ENCODE results near the gene NACC2.

DNA sequence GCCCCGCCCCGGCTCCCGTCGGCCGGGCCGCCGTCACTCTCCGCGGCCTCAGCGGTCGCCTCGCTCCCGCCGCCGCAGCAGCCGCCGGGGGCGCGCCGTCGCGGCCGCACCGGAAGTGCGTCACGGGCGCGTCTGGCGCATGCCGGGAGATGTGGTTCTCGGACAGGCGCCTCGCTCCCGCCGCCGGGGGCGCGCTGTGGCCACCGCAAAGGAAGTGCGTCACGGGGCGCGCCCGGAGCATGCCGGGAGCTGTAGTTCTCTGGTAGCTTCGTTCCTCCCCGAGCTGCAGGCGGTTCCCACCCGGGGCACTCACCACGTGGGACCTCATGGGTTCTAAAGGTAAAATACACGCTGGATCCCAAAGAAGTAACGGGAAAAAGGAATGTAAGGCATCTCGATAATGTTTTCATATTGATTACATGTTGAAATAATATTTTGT, 133.8 kb downstream of the NACC2 start, which contains the start of gene UBAC1:
- TF ChIP-seq ZFP30 (CRISPR knock-in tag; IDR thresholded peaks at IDR 0.05): no peak
- no peak for TF ChIP-seq ZFP3 (CRISPR knock-in tag; IDR thresholded peaks at IDR 0.05)
- TF ChIP-seq TOX (CRISPR knock-in tag; IDR thresholded peaks at IDR 0.05; ENCODE audit: borderline replicate concordance): no peak
- no peak for TF ChIP-seq POU6F1 (CRISPR knock-in tag; IDR thresholded peaks at IDR 0.05; ENCODE audit: borderline replicate concordance, low read depth)
- no peak for TF ChIP-seq ISL1 (CRISPR knock-in tag; IDR thresholded peaks at IDR 0.05)
- TF ChIP-seq ARNTL (CRISPR knock-in tag; IDR thresholded peaks at IDR 0.05; ENCODE audit: borderline replicate concordance, low read depth): no peak
- TF ChIP-seq, protein P1, sequence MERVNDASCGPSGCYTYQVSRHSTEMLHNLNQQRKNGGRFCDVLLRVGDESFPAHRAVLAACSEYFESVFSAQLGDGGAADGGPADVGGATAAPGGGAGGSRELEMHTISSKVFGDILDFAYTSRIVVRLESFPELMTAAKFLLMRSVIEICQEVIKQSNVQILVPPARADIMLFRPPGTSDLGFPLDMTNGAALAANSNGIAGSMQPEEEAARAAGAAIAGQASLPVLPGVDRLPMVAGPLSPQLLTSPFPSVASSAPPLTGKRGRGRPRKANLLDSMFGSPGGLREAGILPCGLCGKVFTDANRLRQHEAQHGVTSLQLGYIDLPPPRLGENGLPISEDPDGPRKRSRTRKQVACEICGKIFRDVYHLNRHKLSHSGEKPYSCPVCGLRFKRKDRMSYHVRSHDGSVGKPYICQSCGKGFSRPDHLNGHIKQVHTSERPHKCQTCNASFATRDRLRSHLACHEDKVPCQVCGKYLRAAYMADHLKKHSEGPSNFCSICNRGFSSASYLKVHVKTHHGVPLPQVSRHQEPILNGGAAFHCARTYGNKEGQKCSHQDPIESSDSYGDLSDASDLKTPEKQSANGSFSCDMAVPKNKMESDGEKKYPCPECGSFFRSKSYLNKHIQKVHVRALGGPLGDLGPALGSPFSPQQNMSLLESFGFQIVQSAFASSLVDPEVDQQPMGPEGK (CRISPR knock-in tag; IDR thresholded peaks at IDR 0.05; ENCODE audit: borderline replicate concordance): no peak
- TF ChIP-seq ZC3H10 (CRISPR knock-in tag; IDR thresholded peaks at IDR 0.05): no peak
- TF ChIP-seq, protein P2, sequence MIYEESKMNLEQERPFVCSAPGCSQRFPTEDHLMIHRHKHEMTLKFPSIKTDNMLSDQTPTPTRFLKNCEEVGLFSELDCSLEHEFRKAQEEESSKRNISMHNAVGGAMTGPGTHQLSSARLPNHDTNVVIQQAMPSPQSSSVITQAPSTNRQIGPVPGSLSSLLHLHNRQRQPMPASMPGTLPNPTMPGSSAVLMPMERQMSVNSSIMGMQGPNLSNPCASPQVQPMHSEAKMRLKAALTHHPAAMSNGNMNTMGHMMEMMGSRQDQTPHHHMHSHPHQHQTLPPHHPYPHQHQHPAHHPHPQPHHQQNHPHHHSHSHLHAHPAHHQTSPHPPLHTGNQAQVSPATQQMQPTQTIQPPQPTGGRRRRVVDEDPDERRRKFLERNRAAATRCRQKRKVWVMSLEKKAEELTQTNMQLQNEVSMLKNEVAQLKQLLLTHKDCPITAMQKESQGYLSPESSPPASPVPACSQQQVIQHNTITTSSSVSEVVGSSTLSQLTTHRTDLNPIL (CRISPR knock-in tag; IDR thresholded peaks at IDR 0.05; ENCODE audit: low read depth): no peak
- no peak for TF ChIP-seq PPARA (CRISPR knock-in tag; IDR thresholded peaks at IDR 0.05; ENCODE audit: borderline replicate concordance)
- no peak for TF ChIP-seq ZNF8 (CRISPR knock-in tag; IDR thresholded peaks at IDR 0.05)
- no peak for TF ChIP-seq RARB (CRISPR knock-in tag; IDR thresholded peaks at IDR 0.05)
